PC-9 (cell line): ENCODE measurements around the gene HOXC4. TPM values are rescaled to one million over a fixed set of nuclear protein-coding genes. Genes with fewer than 3 reads are reported as not detected.
A peak's percentile ranks its signal among the peaks of the same experiment; 100 is the strongest.

Source experiments
- BruUV-seq: library from RNA; stranded (reverse); fragments of 400-500 nt; replicated peaks from 2 replicates; lab custom pipeline; 2021; lab: Mats Ljungman, UMichigan
- CTCF ChIA-PET: fragments of 300-600 bp; sonication (Branson Sonifier 250); formaldehyde crosslinking; loops from one replicate; lab custom pipeline; 2022; ENCODE audit warnings: antibody characterized with exemption; lab: Charles Lee
- POLR2A ChIA-PET: fragments of 300-600 bp; sonication (Branson Sonifier 250); formaldehyde crosslinking; loops from one replicate; lab custom pipeline; 2022; ENCODE audit warnings: antibody characterized with exemption; ENCODE audit not compliant: unreplicated experiment; lab: Charles Lee
- DNase-seq, 2 experiments: peaks; one replicate each; pipeline versions ENCODE4 v3.0.0 to v3.0.0-alpha.2; 2015 to 2022; ENCODE audit warnings: mixed read lengths in 1 of 2
- H2AFZ ChIP-seq: fragments of 200-600 bp; sonication (generic); 2 replicates; pipeline ENCODE4 v1.8.1; 2017; ENCODE audit warnings: antibody characterized with exemption
- H3F3A ChIP-seq: fragments of 200-600 bp; sonication (generic); 2 replicates; pipeline ENCODE4 v1.8.1; 2017; ENCODE audit warnings: antibody characterized with exemption, mild to moderate bottlenecking, low read depth; ENCODE audit not compliant: insufficient read depth
- H3K27ac ChIP-seq: fragments of 200-600 bp; sonication (generic); 2 replicates; pipeline ENCODE4 v1.6.1; 2016; ENCODE audit warnings: mixed run types
- H3K27me3 ChIP-seq: fragments of 200-600 bp; sonication (generic); 2 replicates; pipeline ENCODE4 v1.6.1; 2016; ENCODE audit warnings: low read depth, mixed run types; ENCODE audit not compliant: insufficient read depth
- H3K36me3 ChIP-seq: fragments of 200-600 bp; sonication (generic); 2 replicates; pipeline ENCODE4 v1.6.1; 2016; ENCODE audit warnings: low read depth, mixed run types
- H3K4me1 ChIP-seq: fragments of 200-600 bp; sonication (generic); replicated peaks from 2 replicates; pipeline ENCODE4 v1.6.1; 2016; ENCODE audit warnings: mixed run types; ENCODE audit not compliant: insufficient read depth
- H3K4me2 ChIP-seq: fragments of 200-600 bp; sonication (generic); 2 replicates; pipeline ENCODE4 v1.6.1; 2017; ENCODE audit warnings: mixed run types
- H3K4me3 ChIP-seq: fragments of 200-600 bp; sonication (generic); 2 replicates; pipeline ENCODE4 v1.6.1; 2016; ENCODE audit warnings: mixed run types
- H3K79me2 ChIP-seq: fragments of 200-600 bp; sonication (generic); 2 replicates; pipeline ENCODE4 v1.6.1; 2017; ENCODE audit warnings: low read depth, mixed run types
- H3K9me2 ChIP-seq: fragments of 200-600 bp; sonication (generic); 2 replicates; pipeline ENCODE4 v1.8.1; 2017; ENCODE audit warnings: mild to moderate bottlenecking; ENCODE audit not compliant: insufficient read depth
- H3K9me3 ChIP-seq: fragments of 200-600 bp; sonication (generic); 2 replicates; pipeline ENCODE4 v1.8.1; 2016; ENCODE audit warnings: low read depth; ENCODE audit not compliant: insufficient read depth
- H4K20me1 ChIP-seq: fragments of 200-600 bp; sonication (generic); 2 replicates; pipeline ENCODE4 v1.8.1; 2017; ENCODE audit not compliant: insufficient read depth
- EZH2 ChIP-seq: fragments of 200-600 bp; sonication (generic); IDR thresholded peaks from 2 replicates; pipeline ENCODE4 v1.8.0; 2017; ENCODE audit warnings: antibody characterized with exemption, low read depth
- intact Hi-C: fragments of 100-400 bp; cut with micrococcal nuclease; formaldehyde crosslinking; loops from one replicate; pipeline ENCODE4 v1.10.0; 2022; ENCODE audit not compliant: unreplicated experiment
- total RNA-seq: library from RNA; stranded (reverse); gene quantifications from 2 replicates; pipeline ENCODE4 v1.2.3, GENCODE V29; 2021
- TF ChIP-seq, protein P1 (sequence below): fragments of 200-600 bp; sonication (generic); conservative IDR thresholded peaks from 2 replicates; pipeline ENCODE4 v1.6.1; 2017; ENCODE audit warnings: mixed run types, antibody characterized with exemption, mild to moderate bottlenecking, moderate library complexity

HOXC4 gene
- total RNA-seq, 1 experiment from 2014 or later = 3.8 TPM

DNA sequence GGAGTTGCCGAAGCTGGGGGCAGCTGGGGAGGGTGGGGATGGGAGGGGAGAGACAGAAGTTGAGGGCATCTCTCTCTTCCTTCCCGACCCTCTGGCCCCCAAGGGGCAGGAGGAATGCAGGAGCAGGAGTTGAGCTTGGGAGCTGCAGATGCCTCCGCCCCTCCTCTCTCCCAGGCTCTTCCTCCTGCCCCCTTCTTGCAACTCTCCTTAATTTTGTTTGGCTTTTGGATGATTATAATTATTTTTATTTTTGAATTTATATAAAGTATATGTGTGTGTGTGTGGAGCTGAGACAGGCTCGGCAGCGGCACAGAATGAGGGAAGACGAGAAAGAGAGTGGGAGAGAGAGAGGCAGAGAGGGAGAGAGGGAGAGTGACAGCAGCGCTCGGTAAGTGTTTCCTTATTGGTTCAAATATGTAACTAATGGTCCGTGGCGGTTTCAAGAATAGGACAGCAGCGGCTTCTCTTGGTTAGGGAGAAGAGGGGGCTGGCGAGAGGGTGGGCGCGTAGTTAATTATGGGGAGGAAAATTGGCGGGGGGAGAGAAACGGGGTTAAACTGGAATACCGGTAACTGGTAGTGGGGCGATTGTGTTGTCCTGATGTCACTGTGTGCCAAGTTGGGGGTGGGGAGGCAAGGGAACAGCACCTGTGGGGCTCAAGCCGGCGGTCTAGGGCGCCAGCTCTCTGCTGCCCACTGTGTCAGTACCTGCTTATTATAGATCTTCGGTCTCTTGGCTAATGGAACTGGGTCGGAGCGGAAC lies 36.4 kb upstream of the HOXC4 start:
- H3K36me3 ChIP-seq = no peaks in the 10 kb centered on the region
- H3K27me3 ChIP-seq = no peaks in the 10 kb centered on the region
- H3K4me2 ChIP-seq = peak overlapping the region; percentile 99
- TF ChIP-seq, protein P1, sequence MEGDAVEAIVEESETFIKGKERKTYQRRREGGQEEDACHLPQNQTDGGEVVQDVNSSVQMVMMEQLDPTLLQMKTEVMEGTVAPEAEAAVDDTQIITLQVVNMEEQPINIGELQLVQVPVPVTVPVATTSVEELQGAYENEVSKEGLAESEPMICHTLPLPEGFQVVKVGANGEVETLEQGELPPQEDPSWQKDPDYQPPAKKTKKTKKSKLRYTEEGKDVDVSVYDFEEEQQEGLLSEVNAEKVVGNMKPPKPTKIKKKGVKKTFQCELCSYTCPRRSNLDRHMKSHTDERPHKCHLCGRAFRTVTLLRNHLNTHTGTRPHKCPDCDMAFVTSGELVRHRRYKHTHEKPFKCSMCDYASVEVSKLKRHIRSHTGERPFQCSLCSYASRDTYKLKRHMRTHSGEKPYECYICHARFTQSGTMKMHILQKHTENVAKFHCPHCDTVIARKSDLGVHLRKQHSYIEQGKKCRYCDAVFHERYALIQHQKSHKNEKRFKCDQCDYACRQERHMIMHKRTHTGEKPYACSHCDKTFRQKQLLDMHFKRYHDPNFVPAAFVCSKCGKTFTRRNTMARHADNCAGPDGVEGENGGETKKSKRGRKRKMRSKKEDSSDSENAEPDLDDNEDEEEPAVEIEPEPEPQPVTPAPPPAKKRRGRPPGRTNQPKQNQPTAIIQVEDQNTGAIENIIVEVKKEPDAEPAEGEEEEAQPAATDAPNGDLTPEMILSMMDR = no peak
- no peak for TF ChIP-seq EZH2
- H3K4me1 ChIP-seq = no peaks in the 10 kb centered on the region; the same call in 1 of the 2 replicates
- peak overlapping the region; percentile 82 for H3K4me3 ChIP-seq
- POLR2A ChIA-PET = interaction anchor here (0.5 to 0.8 kb wide), 6 partner anchors 19 to 427 kb away, joined by 3 to 31 read pairs (median 4); partner anchors contain the start of gene SMUG1
- peak overlapping the region; percentile 7; the same call in 1 of the 2 replicates for H3K27ac ChIP-seq
- no peaks in the 10 kb centered on the region for H3K9me3 ChIP-seq
- no peaks in the 10 kb centered on the region for H3K9me2 ChIP-seq
- CTCF ChIA-PET = interaction anchor here (0.6 to 1.8 kb wide), 7 partner anchors 8 to 326 kb away, joined by 3 to 37 read pairs (median 4); partner anchors contain the start of genes HOXC5 and HOXC8
- H2AFZ ChIP-seq = peak overlapping the region; percentile 94
- H4K20me1 ChIP-seq = no peaks in the 10 kb centered on the region
- no peaks in the 10 kb centered on the region for H3F3A ChIP-seq
- no TSS peak for BruUV-seq
- peak in 1 of 2 experiments; percentile 52 for DNase-seq
- intact Hi-C loops = no loop called here
- no peaks in the 10 kb centered on the region for H3K79me2 ChIP-seq

DNA sequence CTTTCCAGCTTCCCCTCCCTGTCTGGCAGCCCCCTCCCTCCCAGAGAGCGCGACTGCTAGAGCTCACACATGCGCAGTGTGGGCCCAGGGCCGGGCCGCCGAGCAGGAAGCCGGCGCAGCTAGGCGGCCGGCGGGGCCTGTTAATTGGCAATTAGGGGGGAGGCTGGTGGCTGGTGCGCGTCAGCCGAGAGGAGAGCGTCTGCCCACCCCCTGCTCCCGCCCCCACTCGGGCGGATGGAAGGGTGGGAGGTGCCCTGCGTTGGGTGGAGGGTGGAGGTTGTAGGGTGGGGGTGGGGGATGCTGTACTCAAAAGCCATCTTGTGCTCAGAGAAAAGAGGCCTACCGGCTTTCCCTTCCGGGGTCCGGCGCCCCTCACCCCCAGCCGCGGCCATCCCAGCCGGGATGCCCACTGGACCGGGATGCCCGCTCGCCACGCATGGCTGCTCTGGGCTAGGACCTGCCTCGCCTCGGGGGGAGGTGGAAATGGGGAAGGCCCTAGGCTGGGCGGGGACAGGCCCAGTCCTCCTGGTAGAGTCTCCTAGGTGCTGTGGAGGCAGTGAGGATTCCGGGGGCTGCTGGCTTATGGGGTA lies 35.7 kb upstream of the HOXC4 start:
- peak; percentile 54 to 86 for DNase-seq
- peak overlapping the region; percentile 99 for H3K4me2 ChIP-seq
- no peaks in the 10 kb centered on the region for H3F3A ChIP-seq
- intact Hi-C loops = no loop called here
- peak overlapping the region; percentile 7; the same call in 1 of the 2 replicates for H3K27ac ChIP-seq
- TF ChIP-seq EZH2 = no peak
- TF ChIP-seq, protein P1 = no peak
- H3K9me3 ChIP-seq = no peaks in the 10 kb centered on the region
- no peaks in the 10 kb centered on the region for H3K79me2 ChIP-seq
- no TSS peak for BruUV-seq
- ChIA-PET POLR2A (interaction anchor here (0.5 to 0.8 kb wide), 5 partner anchors 20 to 426 kb away, joined by 3 to 31 read pairs (median 5); partner anchors contain the start of gene SMUG1), CTCF (interaction anchor here (0.6 to 1.8 kb wide), 6 partner anchors 9 to 207 kb away, joined by 3 to 37 read pairs (median 4); partner anchors contain the start of genes HOXC5 and HOXC8)
- no peaks in the 10 kb centered on the region; the same call in 1 of the 2 replicates for H3K4me1 ChIP-seq
- no peaks in the 10 kb centered on the region for H3K9me2 ChIP-seq
- H2AFZ ChIP-seq = peak overlapping the region; percentile 94
- peak overlapping the region; percentile 82 for H3K4me3 ChIP-seq
- H3K36me3 ChIP-seq = no peaks in the 10 kb centered on the region
- H4K20me1 ChIP-seq = no peaks in the 10 kb centered on the region
- no peaks in the 10 kb centered on the region for H3K27me3 ChIP-seq

DNA sequence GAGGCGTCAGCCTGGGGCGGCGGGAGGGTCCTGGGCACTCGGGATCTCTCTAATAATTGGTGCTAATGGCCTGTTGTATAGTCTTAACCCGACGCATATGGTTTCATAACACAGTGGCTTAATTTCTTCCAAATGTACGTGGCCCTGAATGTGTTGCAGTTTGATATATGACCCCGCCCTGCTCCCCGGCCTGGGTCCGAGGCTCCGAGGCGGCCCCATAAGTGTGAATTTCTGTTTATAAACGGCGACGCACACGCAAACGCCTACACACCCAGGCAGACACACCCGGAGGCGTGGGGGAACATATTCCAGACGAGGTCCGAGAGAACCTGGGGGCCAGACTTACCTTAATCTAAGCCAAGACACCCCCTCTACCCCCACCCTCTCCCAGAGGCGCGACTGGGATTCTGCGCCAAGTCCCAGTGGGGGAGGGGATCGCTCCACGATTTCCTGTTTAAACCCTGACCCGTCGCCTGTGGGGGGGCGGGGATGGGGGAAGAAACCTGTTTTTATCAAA lies 35.1 kb upstream of the HOXC4 start:
- no peak for DNase-seq
- TF ChIP-seq EZH2 = no peak
- TF ChIP-seq, protein P1 = no peak
- intact Hi-C loops = no loop called here
- Histone ChIP-seq H3F3A (no peaks in the 10 kb centered on the region), H4K20me1 (no peaks in the 10 kb centered on the region), H3K27ac (peak overlapping the region; percentile 7; the same call in 1 of the 2 replicates), H3K4me3 (peak overlapping the region; percentile 82), H3K36me3 (no peaks in the 10 kb centered on the region), H3K9me3 (no peaks in the 10 kb centered on the region), H3K9me2 (no peaks in the 10 kb centered on the region), H2AFZ (peak overlapping the region; percentile 94), H3K79me2 (no peaks in the 10 kb centered on the region), H3K27me3 (no peaks in the 10 kb centered on the region), H3K4me1 (no peaks in the 10 kb centered on the region; the same call in 1 of the 2 replicates), H3K4me2 (peak overlapping the region; percentile 99)
- TSS peak; percentile 81 for BruUV-seq
- POLR2A ChIA-PET = no interaction called here
- CTCF ChIA-PET = interaction anchor here (1.3 kb wide), 1 partner anchor 189 kb away, joined by 3 read pairs; no protein-coding TSS in a partner anchor
